Skeletal muscle satellite cell (primary cell): ENCODE results near the gene PEX12.

Experiments used
- H3K27me3 ChIP-seq: 2 replicates; pipeline ENCODE4 v1.7.0; 2013; ENCODE audit warnings: low read length; ENCODE audit not compliant: control insufficient read depth, insufficient read depth
- H3K36me3 ChIP-seq: 2 replicates; pipeline ENCODE4 v1.7.0; 2013; ENCODE audit warnings: mild to moderate bottlenecking, control low read depth, low read length; ENCODE audit not compliant: insufficient read depth
- H3K4me1 ChIP-seq: 2 replicates; pipeline ENCODE4 v1.7.0; 2013; ENCODE audit warnings: low read length; ENCODE audit not compliant: control insufficient read depth, insufficient read depth
- H3K4me2 ChIP-seq: 2 replicates; pipeline ENCODE4 v1.7.0; 2013; ENCODE audit warnings: mild to moderate bottlenecking, low read length
- H3K4me3 ChIP-seq: 2 replicates; pipeline ENCODE4 v1.7.0; 2013; ENCODE audit warnings: low read length
- H3K9ac ChIP-seq: 2 replicates; pipeline ENCODE4 v1.7.0; 2013; ENCODE audit warnings: mild to moderate bottlenecking, low read depth, low read length, moderate library complexity
- H3K9me3 ChIP-seq: replicated peaks from 2 replicates; pipeline ENCODE4 v1.7.0; 2013; ENCODE audit warnings: mild to moderate bottlenecking, control low read depth, low read length

PEX12 gene

GRCh38 chr17:35605678-35606077 is 27.3 kb upstream of the PEX12 start:
- Histone ChIP-seq H3K36me3 (peaks cover 65% of the 10 kb centered on the region), H3K9ac (no peak overlapping the region), H3K27me3 (no peaks in the 10 kb centered on the region), H3K4me3 (no peak overlapping the region), H3K9me3 (no peaks in the 10 kb centered on the region), H3K4me1 (no peaks in the 10 kb centered on the region), H3K4me2 (no peak overlapping the region)

GRCh38 chr17:35603674-35604073 is 25.3 kb upstream of the PEX12 start:
- H3K27me3 ChIP-seq: no peaks in the 10 kb centered on the region
- no peak overlapping the region for H3K4me2 ChIP-seq
- no peak overlapping the region for H3K9ac ChIP-seq
- no peaks in the 10 kb centered on the region for H3K9me3 ChIP-seq
- no peaks in the 10 kb centered on the region for H3K4me1 ChIP-seq
- H3K36me3 ChIP-seq: peaks cover 64% of the 10 kb centered on the region
- H3K4me3 ChIP-seq: no peak overlapping the region

DNA sequence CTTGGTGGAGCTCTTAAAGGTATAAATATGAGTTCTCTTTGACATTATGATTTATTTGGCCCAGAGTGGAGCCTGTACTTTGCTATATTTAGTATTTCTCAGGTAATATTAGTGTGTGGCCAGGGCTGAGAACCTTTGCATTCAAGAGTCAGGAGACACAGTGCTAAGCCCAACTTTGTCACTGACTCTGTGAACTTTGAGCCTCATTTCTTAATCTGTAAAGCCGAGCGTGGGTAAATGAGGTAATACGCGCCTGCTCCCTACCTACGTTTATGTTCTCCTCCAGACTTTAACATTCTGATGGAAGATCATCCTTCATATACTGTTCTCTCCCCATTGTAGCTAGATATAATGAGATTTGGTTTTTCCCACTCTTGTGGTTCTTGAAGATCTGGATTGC is 19.2 kb upstream of the PEX12 start:
- Histone ChIP-seq H3K27me3 (no peaks in the 10 kb centered on the region), H3K36me3 (peaks cover 69% of the 10 kb centered on the region)

GRCh38 chr17:35596530-35597233 is 18.3 kb upstream of the PEX12 start:
- Histone ChIP-seq H3K9ac (no peak overlapping the region), H3K4me1 (no peaks in the 10 kb centered on the region), H3K4me3 (no peak overlapping the region), H3K36me3 (peaks cover 60% of the 10 kb centered on the region), H3K27me3 (no peaks in the 10 kb centered on the region), H3K4me2 (no peak overlapping the region), H3K9me3 (no peaks in the 10 kb centered on the region)

More for the DNA sequence above, 19.2 kb upstream of the PEX12 start:
- H3K4me3 ChIP-seq: no peak overlapping the region
- H3K4me1 ChIP-seq: no peaks in the 10 kb centered on the region
- no peaks in the 10 kb centered on the region for H3K9me3 ChIP-seq
- H3K9ac ChIP-seq: no peak overlapping the region
- no peak overlapping the region for H3K4me2 ChIP-seq

DNA sequence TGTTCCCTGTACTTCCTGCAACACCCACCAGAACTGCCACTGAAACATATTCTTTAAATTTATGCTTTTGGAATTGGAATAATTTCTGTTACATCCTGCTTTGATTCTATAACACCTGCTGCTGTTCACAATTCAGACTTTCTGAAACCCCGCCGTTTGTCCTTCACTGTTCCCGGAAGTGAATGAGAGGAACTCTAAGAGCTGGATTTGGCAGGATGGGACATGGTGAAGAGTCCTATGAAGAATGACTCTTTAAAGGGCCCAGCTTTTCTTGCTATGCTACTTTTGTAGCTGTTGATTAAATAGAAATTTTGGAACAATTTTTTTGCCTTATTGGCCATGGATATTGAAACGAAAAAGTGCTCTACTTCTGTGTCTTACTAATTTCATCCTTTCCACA is 17.7 kb upstream of the PEX12 start:
- no peak overlapping the region for H3K4me3 ChIP-seq
- H3K9me3 ChIP-seq: no peaks in the 10 kb centered on the region
- no peaks in the 10 kb centered on the region for H3K4me1 ChIP-seq
- H3K36me3 ChIP-seq: peaks cover 57% of the 10 kb centered on the region
- no peaks in the 10 kb centered on the region for H3K27me3 ChIP-seq
- H3K9ac ChIP-seq: no peak overlapping the region
- H3K4me2 ChIP-seq: no peak overlapping the region

- H3K4me3 ChIP-seq: peak overlapping the region; percentile 99
These were observed 10.0 kb upstream of the PEX12 start for GRCh38 chr17:35588196-35588920.

GRCh38 chr17:35587074-35587961 is 8.9 kb upstream of the PEX12 start, which contains the start of gene AP2B1:
TSS of gene AP2B1 (plus strand) at chr17:35587322. CDS start at chr17:35594031, 6,709 bp downstream.
- H3K27me3 ChIP-seq: no peaks in the 10 kb centered on the region
- H3K4me2 ChIP-seq: peak within 1 kb of the TSS; percentile 84
- peak within 1 kb of the TSS; percentile 99 for H3K4me3 ChIP-seq

More at GRCh38 chr17:35588196-35588920, 10.0 kb upstream of the PEX12 start:
- Histone ChIP-seq H3K4me1 (peaks cover 19% of the 10 kb centered on the region), H3K27me3 (no peaks in the 10 kb centered on the region), H3K36me3 (no peaks in the 10 kb centered on the region), H3K4me2 (peak overlapping the region; percentile 84), H3K9ac (peak overlapping the region; percentile 97), H3K9me3 (no peaks in the 10 kb centered on the region)

DNA sequence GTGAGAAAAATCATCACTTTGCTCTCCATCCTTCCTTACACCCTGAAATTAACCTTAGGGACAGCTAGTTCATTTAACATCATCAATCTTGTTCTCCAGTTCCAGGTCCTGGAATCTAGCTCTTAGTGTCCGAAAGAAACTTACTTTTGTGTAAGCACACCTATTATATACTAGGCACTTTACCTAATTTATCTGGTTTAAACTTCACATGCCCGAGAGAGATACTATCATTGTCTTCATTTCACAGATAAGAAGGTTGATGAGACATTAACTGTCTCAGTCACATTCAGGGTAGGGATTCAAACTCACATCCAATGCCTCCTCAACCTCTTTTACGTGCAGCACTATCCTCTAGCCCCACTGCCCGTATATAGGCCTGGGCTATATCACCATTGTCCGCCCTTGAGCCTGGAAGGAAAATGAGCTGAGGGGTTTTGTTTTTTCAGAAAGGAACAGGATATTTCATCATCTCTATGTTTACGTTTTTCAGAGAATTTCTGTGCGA is 8.2 kb upstream of the PEX12 start:
- no peaks in the 10 kb centered on the region for H3K27me3 ChIP-seq
- peak overlapping the region; percentile 97 for H3K9ac ChIP-seq
- no peaks in the 10 kb centered on the region for H3K9me3 ChIP-seq
- H3K4me1 ChIP-seq: peaks cover 19% of the 10 kb centered on the region
- H3K4me2 ChIP-seq: peak overlapping the region; percentile 84
- H3K36me3 ChIP-seq: no peaks in the 10 kb centered on the region
- peak overlapping the region; percentile 99 for H3K4me3 ChIP-seq

More at GRCh38 chr17:35587074-35587961, 8.9 kb upstream of the PEX12 start, which contains the start of gene AP2B1:
- Histone ChIP-seq H3K36me3 (no peaks in the 10 kb centered on the region), H3K9ac (peak within 1 kb of the TSS; percentile 97), H3K9me3 (no peaks in the 10 kb centered on the region), H3K4me1 (peaks cover 19% of the 10 kb centered on the region)

GRCh38 chr17:35584061-35584460 is 5.7 kb upstream of the PEX12 start:
- Histone ChIP-seq H3K9ac (no peak overlapping the region), H3K36me3 (no peaks in the 10 kb centered on the region), H3K4me1 (peaks cover 16% of the 10 kb centered on the region), H3K27me3 (no peaks in the 10 kb centered on the region), H3K9me3 (no peaks in the 10 kb centered on the region), H3K4me3 (no peak overlapping the region), H3K4me2 (no peak overlapping the region)

- Histone ChIP-seq H3K4me3 (peak overlapping the region; percentile 87), H3K4me1 (peaks cover 18% of the 10 kb centered on the region), H3K27me3 (no peaks in the 10 kb centered on the region), H3K36me3 (peaks cover 13% of the 10 kb centered on the region), H3K9me3 (no peaks in the 10 kb centered on the region), H3K4me2 (peak overlapping the region; percentile 92), H3K9ac (peak overlapping the region; percentile 91)
These were observed 610 bp upstream of the PEX12 start for GRCh38 chr17:35578929-35579432.

GRCh38 chr17:35577830-35578196 is 558 bp downstream of the PEX12 start:
- Histone ChIP-seq H3K9ac (peak overlapping the region; percentile 91), H3K4me1 (peaks cover 18% of the 10 kb centered on the region), H3K27me3 (no peaks in the 10 kb centered on the region), H3K36me3 (peaks cover 18% of the 10 kb centered on the region), H3K4me2 (peak overlapping the region; percentile 92), H3K4me3 (peak overlapping the region; percentile 87), H3K9me3 (no peaks in the 10 kb centered on the region)
